Measurements from ENCODE around the gene RCSD1.

RCSD1 gene

DNA sequence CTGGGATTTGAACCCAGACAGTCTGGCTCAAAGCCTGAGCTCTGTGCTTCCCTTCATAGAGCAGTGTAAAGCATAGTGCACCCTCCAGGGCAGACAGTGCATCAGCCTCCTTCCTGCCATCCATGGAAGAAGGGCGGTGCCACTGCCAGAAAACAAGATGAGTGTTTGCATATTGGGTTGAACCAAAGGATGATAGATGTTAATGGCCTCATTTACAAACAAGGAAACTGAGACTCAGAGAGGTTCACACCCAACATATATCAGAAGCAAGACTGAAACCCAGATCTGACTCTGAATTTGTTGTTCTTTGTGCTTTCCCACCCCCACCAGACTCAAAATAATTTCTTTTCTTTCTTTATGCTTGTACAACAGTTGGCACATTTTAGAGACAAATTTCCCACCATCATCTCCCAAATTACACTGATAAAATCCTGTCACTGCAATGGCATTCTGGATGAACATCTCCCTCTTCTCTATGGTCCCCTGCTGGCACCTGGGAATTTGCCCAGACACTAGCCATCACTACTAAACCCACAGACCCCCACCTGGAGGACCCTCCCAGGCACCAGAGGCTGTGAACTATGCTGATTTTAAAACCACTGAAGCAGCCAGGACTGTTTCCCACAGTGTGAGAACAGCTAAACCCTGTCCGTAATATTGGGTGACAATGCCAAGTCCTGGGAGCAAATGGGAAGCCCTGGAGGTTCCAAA lies 46.3 kb downstream of the RCSD1 start:
- peak; percentile 41 for DNase-seq (ENCODE audit: low spot score)
- TF ChIP-seq, protein P1, sequence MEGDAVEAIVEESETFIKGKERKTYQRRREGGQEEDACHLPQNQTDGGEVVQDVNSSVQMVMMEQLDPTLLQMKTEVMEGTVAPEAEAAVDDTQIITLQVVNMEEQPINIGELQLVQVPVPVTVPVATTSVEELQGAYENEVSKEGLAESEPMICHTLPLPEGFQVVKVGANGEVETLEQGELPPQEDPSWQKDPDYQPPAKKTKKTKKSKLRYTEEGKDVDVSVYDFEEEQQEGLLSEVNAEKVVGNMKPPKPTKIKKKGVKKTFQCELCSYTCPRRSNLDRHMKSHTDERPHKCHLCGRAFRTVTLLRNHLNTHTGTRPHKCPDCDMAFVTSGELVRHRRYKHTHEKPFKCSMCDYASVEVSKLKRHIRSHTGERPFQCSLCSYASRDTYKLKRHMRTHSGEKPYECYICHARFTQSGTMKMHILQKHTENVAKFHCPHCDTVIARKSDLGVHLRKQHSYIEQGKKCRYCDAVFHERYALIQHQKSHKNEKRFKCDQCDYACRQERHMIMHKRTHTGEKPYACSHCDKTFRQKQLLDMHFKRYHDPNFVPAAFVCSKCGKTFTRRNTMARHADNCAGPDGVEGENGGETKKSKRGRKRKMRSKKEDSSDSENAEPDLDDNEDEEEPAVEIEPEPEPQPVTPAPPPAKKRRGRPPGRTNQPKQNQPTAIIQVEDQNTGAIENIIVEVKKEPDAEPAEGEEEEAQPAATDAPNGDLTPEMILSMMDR (IDR thresholded peaks at IDR 0.05; ENCODE audit: extremely low read depth, missing control alignments): no peak

DNA sequence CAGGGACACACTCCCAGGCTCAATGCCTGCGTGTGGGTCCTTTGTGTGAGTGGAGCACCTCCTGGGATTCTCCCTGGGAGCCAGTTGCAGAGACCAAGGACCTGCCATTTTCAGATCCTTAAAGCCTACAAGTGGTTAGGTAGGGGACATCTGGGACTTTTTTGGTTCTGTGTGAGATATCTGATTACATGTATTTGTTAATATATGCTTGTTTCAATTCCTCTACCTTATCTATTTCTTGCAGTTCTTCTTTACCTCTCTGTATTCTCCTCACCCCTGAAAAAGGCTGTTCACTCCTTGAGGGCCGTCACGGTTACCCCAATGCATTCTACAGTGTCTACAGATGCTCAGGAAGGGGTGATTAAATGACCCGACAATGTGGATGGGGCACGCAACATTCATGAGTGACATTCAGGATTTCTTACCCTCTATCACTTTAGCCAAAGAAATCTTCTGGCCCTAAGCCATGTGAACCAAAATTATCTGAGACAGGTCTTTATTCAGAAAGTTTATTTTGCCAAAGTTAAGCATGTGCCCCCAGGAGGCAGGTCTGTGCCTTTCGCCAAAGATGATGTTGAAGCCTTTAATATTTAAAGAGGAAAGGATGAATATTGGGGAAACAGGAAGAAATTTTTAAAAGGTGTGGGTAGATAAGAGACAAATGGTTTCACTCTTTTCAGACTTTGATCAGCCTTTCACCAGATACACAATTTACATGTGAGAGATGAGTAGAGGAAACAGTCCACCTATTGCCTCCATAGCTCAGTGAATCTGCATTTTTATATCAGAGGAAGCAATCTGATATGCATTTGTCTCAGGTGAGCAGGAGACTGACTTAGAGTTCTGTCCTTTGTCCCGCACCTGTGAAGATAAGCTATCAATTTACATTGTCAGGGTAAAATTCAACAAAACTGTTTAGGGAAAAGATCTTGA lies 47.1 kb downstream of the RCSD1 start:
- DNase-seq (ENCODE audit: low spot score): peak; percentile 35
- TF ChIP-seq, protein P1 (IDR thresholded peaks at IDR 0.05; ENCODE audit: extremely low read depth, missing control alignments): no peak

DNA sequence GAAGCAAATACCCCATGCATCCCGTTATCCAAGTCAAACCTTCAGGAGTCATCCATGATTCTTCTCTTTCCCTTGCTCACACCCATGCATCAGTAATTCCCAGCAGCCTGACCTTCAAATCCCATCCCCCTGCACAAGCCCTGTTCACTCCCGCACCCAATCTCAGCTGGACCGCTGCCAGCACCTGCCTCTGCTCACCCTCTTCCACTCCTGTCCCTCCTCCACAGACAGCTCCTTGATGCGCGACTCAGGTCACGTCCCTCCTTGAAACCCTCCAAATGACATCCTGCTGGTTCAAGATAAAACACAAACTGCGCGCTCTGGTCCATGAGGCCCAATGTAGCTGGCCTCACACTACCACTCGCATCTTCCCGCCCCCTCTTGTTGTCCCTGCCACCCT lies 48.4 kb downstream of the RCSD1 start:
- TF ChIP-seq, protein P1 (IDR thresholded peaks at IDR 0.05; ENCODE audit: extremely low read depth, missing control alignments): no peak

DNA sequence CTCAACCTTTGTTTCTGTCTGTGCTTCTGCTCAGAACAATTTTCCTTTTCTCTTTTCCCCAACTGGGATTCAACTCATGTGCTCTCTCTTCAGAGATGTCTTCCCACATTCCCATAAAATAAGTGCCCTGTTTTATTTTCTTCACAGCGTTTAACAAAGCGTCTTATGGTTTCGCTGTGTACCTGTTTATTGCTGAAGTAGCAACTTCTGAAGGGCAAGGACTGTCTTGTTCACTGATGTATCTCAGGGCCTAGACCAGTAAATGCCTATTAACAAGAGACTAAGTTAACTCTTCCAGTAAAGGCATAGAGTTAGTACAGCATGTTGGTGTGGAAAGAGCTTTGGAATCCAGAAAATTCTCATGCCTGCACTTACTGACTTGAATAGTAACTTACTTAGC lies 48.8 kb downstream of the RCSD1 start:
- TF ChIP-seq, protein P1 (IDR thresholded peaks at IDR 0.05; ENCODE audit: extremely low read depth, missing control alignments): no peak
- DNase-seq (ENCODE audit: low spot score): no peak

More for the DNA sequence above, 48.4 kb downstream of the RCSD1 start:
- no peak for DNase-seq (ENCODE audit: low spot score)

DNA sequence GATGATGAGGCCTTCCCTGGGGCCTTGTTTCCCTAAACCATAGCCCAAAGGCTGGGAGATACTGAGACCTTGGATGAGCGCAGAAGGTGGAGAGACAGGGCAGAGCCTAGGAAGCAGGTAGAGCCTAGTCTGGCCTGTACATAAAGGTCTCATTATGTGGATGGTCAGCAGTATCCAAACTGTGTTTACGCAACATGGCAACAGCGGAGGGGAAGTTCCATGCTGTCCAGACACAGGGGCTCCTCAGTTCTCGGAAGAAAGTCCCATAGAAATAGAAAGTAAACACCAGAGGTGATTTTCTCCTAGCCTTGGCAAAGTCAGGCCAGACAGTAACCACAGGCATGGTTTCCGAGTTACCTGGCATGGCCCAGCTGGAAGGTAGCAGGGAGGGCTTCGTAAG lies 49.7 kb downstream of the RCSD1 start:
- TF ChIP-seq, protein P1 (IDR thresholded peaks at IDR 0.05; ENCODE audit: extremely low read depth, missing control alignments): no peak
- no peak for DNase-seq (ENCODE audit: low spot score)

DNA sequence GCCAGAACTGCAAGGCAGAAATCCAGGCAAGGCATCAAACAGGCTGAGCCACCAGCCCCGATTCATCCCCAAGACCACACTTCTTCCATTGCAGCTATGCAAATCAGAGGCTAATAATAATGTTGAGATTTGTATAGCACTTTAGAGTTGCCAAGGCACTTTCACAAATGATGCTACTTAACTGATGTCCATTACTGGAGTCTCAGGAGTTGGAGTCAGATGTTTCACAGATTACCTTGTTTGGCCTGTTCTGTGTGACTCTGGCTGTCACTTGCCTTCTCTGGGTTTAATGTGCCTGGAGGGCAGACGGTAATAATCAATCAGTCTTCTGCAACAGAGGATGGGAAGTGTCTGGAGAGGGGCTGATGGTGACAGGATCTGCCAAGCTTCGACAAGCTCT lies 51.0 kb downstream of the RCSD1 start:
- DNase-seq (ENCODE audit: low spot score): no peak

More for the DNA sequence above, 51.0 kb downstream of the RCSD1 start:
- TF ChIP-seq, protein P1 (IDR thresholded peaks at IDR 0.05; ENCODE audit: extremely low read depth, missing control alignments): no peak

Measured in GM20000 (cell line).